Spleen (tissue), 7 donors: ENCODE data around the gene INHA.

Experiments used
- CTCF ChIP-seq, 11 experiments: fragments of 200-600 bp in 7 of 11; fragments of 450-650 bp in 4 of 11; sonication (generic) in 4 of 11; IDR thresholded peaks in 8 of 11; conservative IDR thresholded peaks in 3 of 11; 1 replicate in 7 of 11; 2 replicates in 4 of 11; pipeline versions ENCODE4 v1.4.0 to v1.8.0; 2016 to 2021; ENCODE audit warnings: antibody characterized with exemption in 11 of 11, inconsistent platforms in 4 of 11, mild to moderate bottlenecking in 1 of 11
- POLR2A ChIP-seq, 3 donors: fragments of 450-650 bp; IDR thresholded peaks; one replicate each; pipeline ENCODE4 v1.5.1; 2017; ENCODE audit warnings: antibody characterized with exemption in 3 of 3, mild to moderate bottlenecking in 1 of 3
- POLR2AphosphoS5 ChIP-seq, 3 donors: sonication (generic); formaldehyde crosslinking; IDR thresholded peaks; one replicate each; pipeline ENCODE4 v1.5.1; 2017; ENCODE audit warnings: antibody characterized with exemption in 3 of 3
- donor health status: DM: no; HTN: no; CAD: no; lungs with moderate emphysema.
- donor health status: DM: no; HTN: no; CAD: no.
- donor health status: DM: no; HTN: no; CAD: no.

GRCh38 chr2:219612577-219613286, 40.6 kb downstream of the INHA start:
- no peak for TF ChIP-seq CTCF (IDR thresholded peaks at IDR 0.05 in 8 of 11, conservative IDR thresholded peaks at IDR 0.05 in 3 of 11)
- TF ChIP-seq POLR2A (IDR thresholded peaks at IDR 0.05): no peak
- TF ChIP-seq POLR2AphosphoS5 (IDR thresholded peaks at IDR 0.05): peak; percentile 16 to 50 (median 19)
